ENCODE data around the gene SMTNL2. TPM values are rescaled to one million over a fixed set of nuclear protein-coding genes. Genes with fewer than 3 reads are reported as not detected.

The SMTNL2 gene
- total and polyA plus RNA-seq, 2 of the 4 experiments (the other 2 are of a cell fraction) = not detected

GRCh38 chr17:4541328-4542002 is 42.9 kb upstream of the SMTNL2 start:
- H2BK20ac ChIP-seq (ENCODE audit: low read depth, low read length) = no peak overlapping the region
- H3K79me1 ChIP-seq (ENCODE audit: low read depth in 1 of 2, low read length in 2 of 2) = no peaks in the 10 kb centered on the region; a peak in 1 of 4 replicates
- intact Hi-C loops (cut with micrococcal nuclease) = no loop called here
- BruUV-seq (replicated peaks) = no TSS peak
- H3K9me3 ChIP-seq (ENCODE audit: control insufficient read depth, insufficient read depth, low read length) = no peaks in the 10 kb centered on the region
- POLR2A ChIA-PET (ENCODE audit: unreplicated experiment) = no interaction called here
- H4K91ac ChIP-seq (ENCODE audit: insufficient read depth, low read depth, low read length) = no peak overlapping the region
- DNase-seq = no peak
- H3K27me3 ChIP-seq (ENCODE audit: control insufficient read depth, insufficient read depth, low read length) = no peaks in the 10 kb centered on the region
- H3K27ac ChIP-seq (ENCODE audit: insufficient read depth, low read length) = no peak overlapping the region
- CTCF ChIA-PET = interaction anchor here (1.0 kb wide), 1 partner anchor 25 kb away, joined by 3 read pairs; no protein-coding TSS in a partner anchor
- dilution Hi-C loops (cut with HindIII; ENCODE audit: low sequenced_read_pairs, unreplicated experiment) = no loop called here
- TF ChIP-seq, protein P1, sequence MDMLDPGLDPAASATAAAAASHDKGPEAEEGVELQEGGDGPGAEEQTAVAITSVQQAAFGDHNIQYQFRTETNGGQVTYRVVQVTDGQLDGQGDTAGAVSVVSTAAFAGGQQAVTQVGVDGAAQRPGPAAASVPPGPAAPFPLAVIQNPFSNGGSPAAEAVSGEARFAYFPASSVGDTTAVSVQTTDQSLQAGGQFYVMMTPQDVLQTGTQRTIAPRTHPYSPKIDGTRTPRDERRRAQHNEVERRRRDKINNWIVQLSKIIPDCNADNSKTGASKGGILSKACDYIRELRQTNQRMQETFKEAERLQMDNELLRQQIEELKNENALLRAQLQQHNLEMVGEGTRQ (IDR thresholded peaks at IDR 0.05; ENCODE audit: low read depth, low read length) = no peak
- no peak overlapping the region for H4K8ac ChIP-seq (ENCODE audit: low read depth in 2 of 2, low read length in 2 of 2)
- 99% methylated on average over 14 of the region's 29 CpGs; no CpG with 5 or more reads in 1 of the 2 experiments for WGBS, 2 experiments (ENCODE audit: extremely low coverage in 2 of 2, insufficient read length in 1 of 2)
- no peak overlapping the region for H3K23ac ChIP-seq (ENCODE audit: low read depth, low read length)
- no peak overlapping the region for H3K4me2 ChIP-seq (ENCODE audit: low read depth, low read length)
- no peaks in the 10 kb centered on the region for H3K4me1 ChIP-seq (ENCODE audit: control insufficient read depth, insufficient read depth, low read length)
- no peak overlapping the region for H3K18ac ChIP-seq (ENCODE audit: low read depth, low read length)
- no peak overlapping the region for H3K4ac ChIP-seq (ENCODE audit: low read depth, low read length)
- H2BK5ac ChIP-seq (ENCODE audit: low read depth, low read length, poor library complexity, severe bottlenecking) = no peak overlapping the region
- in situ Hi-C loops (cut with MboI; ENCODE audit: low sequenced_read_pairs) = no loop called here
- no peaks in the 10 kb centered on the region for H3K9me1 ChIP-seq (ENCODE audit: insufficient read depth, low read length)
- H4K5ac ChIP-seq (ENCODE audit: low read depth, low read length) = no peak overlapping the region
- no peak overlapping the region for H2AK5ac ChIP-seq (ENCODE audit: low read depth, low read length)
- no peak overlapping the region for H3K56ac ChIP-seq (ENCODE audit: extremely low read depth, insufficient read depth, low read length)
- no peak overlapping the region for H2BK15ac ChIP-seq (ENCODE audit: low read depth, low read length)
- peaks cover 15% of the 10 kb centered on the region for H4K20me1 ChIP-seq (ENCODE audit: insufficient read depth, low read length)
- no peak overlapping the region for H2BK120ac ChIP-seq (ENCODE audit: low read depth, low read length)
- ATAC-seq (ENCODE audit: low read depth) = no peak
- no peak overlapping the region for H3K9ac ChIP-seq (ENCODE audit: low read depth, low read length)
- H3K14ac ChIP-seq (replicated peaks; ENCODE audit: low read depth, low read length) = no peak overlapping the region
- H2AFZ ChIP-seq (replicated peaks; ENCODE audit: low read length, poor library complexity) = no peak overlapping the region
- no peak overlapping the region for H2AK9ac ChIP-seq (replicated peaks; ENCODE audit: low read depth, low read length, poor library complexity)
- no peak overlapping the region for H3K4me3 ChIP-seq (ENCODE audit: insufficient read depth, low read depth, low read length)
- H3K36me3 ChIP-seq (ENCODE audit: control insufficient read depth, insufficient read depth, low read length) = peaks cover 65% of the 10 kb centered on the region

Measured in IMR-90 (cell line).